Left ventricle myocardium superior (tissue), 1 donor: ENCODE data around the gene SMTNL2. TPM values are rescaled to one million over a fixed set of nuclear protein-coding genes. Genes with fewer than 3 reads are reported as not detected.

Experiments used
- ATAC-seq: fragments of 200-7000 bp; cut with Tn5 transposase; one replicate; pipeline ENCODE4 v1.9.1; 2020; ENCODE audit warnings: mild to moderate bottlenecking, moderate library complexity
- DNase-seq: peaks from one replicate; pipeline ENCODE4 v3.0.0-alpha.2; 2020
- intact Hi-C: fragments of 100-400 bp; cut with micrococcal nuclease; formaldehyde crosslinking; loops from one replicate; pipeline ENCODE4 v1.11.0; 2022
- total RNA-seq: library from RNA; stranded (reverse); fragmentation: NEBNext Ultra II Directional; extraction: Animal tissue kit (Norgen Biotek cat#: 25700); gene quantifications from one replicate; pipeline ENCODE4 v1.2.1, GENCODE V29; 2021
- donor health status: DM: no; HTN: yes; CAD: no; lungs with severe emphysema.

SMTNL2 gene
- total RNA-seq, 1 donor from 2014 or later, result 47.4 TPM

DNA sequence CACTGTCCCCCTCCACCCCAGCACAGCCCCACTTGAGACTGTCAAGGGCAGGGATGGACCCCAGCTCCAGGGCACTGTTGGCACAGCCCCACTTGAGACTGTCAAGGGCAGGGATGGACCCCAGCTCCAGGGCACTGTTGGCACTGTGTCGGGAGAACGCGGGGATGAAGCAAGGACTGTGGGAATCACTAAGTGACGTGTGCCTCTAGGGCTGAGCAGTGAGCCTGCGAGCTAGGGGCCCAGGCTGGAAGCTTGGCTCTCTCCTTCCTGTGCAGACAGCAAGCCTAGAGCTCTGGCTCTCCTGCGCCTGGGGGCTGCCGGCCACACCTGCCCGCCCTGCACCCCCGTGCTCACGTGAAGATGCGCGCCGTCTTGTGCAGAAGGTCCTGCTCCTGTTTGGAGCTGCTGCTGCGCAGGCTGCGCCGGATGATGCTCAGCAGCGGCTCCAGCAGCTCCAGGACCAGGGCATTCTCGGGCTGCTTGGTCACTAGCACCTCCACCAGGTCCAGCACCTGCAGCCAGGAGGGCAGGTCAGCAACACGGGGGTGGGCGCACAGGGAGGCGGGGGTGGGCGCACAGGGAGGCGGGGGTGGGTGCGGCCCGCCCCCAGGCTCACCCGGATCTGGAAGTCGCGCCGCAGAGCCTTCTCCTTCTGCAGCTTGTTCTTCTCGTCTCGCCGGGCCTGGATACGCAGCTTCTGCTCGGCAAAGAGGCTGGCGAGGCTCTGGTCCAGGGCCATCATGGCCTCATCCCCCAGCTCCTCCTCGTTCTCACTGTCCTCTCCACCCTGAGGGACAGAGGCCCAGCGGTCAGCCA lies 40.0 kb upstream of the SMTNL2 start:
- DNase-seq, result peak; percentile 18
- ATAC-seq, result no peak

DNA sequence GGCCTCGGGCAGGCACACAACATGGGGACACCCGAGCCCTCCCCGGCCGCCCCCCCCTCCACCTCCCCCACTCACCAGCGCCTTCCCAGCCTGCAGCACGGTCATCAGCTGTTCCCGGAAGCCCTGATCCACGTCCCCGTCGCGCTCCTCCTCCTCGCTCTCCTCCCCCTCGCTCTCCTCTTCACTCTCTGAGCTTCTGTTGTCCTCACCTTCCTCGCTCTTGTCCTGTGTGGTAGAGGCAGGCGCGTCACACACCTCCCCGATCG lies 39.4 kb upstream of the SMTNL2 start:
- ATAC-seq (no peak), DNase-seq (no peak)
- intact Hi-C loops, result no loop called here

More for the DNA sequence above, 40.0 kb upstream of the SMTNL2 start:
- intact Hi-C loops, result no loop called here

DNA sequence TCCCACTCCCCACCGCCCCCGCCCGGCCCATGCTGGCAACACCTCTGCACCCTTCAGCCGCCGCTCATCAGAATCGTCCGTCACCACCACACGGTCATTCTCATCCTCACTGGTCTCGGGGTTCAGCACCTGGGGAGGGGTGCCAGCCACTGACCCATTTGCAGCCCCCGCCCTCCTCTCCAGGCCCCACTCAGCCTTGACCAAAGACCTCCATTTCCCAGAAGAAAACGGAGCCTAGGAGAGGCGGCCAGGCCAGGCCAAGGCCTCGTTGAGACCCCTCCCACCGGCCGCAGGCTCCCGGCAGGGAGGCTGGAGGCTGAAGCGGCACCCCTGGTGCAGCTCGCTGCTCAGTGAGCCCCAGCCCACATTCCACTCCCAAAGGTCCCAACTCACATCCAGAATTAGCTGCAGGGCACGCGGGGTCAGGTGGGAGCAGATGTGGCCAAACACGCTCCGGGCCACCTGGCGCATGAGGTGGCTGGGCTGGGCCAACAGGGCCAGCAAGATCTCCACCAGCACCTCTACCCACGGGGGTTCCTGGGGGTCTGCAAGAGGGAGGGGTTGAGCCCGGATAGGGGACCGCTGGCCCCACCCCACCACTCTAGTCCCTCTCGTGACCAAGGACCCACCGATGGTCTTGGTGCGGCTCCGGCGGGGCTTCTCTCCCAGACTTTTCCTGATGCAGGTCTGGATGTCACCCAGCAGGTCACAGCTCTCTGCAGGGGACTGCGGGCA lies 38.9 kb upstream of the SMTNL2 start:
- peak; percentile 30 for DNase-seq
- ATAC-seq, result no peak
- intact Hi-C loops, result no loop called here

DNA sequence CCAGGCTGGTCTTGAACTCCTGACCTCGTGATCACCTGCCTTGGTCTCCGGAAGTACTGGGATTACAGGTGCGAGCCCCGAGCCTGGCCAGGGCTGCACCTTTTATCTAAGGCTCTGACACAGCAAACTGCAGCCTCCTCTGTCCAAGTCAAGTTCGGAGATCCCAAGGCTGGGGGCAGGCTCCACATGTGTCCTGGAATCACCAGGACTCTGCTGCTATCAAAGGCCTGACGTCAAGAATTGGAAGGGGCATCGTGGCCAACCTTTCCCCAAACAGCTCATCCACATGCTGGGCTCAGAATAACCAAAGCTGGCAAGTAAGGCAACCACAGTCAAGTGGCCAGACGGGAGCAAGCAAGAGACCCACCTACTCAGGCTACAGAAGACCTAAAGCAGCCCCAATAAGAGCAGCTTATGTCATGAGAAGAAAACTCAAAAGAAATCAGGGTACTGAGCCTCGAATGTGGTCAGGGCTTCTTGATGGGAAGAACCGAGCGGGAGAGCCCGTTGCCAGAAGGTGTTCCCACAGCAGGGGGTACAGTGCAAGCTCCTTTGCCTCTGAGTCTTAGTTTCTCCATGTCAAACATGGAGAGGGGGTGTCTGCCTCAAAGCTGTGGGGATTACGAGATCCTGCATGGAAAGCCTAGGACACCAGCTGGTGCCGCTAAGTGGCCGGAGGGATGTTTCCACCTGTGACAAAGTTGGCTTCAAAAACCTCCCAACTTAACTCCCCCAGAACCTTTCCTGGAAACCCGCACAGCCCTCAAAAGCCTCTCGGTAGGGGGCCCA lies 37.0 kb upstream of the SMTNL2 start:
- ATAC-seq (no peak), DNase-seq (no peak)
- intact Hi-C loops, result no loop called here

DNA sequence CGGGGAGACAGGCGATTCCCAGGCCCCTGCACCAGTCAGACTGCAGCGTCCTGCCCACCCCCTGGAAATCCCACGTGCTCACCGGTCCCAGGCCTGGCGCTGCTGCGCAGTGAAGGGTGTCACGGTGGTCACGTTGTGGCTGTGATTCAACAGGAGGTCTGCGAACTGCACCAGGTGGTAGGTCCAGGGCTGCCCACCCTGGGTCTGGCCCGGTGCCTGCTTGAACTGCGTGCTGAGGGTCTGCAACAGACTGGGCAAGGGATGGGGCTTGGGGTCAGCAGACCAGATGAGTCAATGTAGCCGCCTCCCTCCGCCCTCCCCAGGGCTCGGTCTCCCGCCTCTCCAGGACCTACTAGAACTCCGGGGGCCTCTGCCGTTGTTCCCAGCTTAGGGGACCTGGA lies 36.3 kb upstream of the SMTNL2 start:
- DNase-seq (no peak), ATAC-seq (no peak)
- intact Hi-C loops, result no loop called here

DNA sequence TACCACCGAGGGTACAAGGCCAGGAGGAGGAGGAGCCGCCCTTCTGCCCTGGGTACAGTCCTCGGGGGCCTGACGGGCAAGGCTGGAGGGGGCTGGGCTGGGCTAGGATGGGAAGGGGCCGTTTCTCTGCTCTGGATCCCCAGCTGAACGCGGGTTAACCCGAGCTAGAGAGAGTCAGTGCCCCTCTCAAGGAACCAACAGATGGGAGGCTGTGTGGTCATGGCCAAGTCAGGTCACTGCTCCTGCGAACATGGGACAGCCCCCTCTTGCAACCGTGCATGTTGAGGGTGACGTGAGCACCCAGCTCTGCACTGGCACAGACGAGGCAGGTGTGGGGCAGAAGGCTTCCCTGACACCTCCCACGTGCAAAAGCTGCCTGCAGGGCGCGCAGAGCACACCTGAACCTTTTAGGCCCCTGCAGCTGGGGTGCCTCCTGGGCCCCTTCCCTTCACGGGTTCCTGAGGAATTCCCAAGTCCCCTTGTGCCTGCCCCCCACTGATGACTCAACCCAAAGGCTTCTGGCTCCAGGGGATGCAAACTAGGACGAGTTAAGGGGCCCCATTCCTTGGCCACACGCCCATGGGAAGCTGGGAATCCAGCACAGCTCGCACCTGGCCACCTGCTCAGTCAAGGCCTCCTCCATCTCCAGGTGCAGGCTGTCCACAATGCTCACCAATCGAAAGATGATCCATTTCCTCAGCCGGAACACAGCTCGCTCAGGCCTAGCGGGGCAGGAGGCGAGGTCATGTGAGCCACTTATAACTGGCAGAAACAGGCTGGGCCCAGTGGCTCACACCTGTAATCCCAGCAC lies 35.4 kb upstream of the SMTNL2 start:
- DNase-seq, result no peak
- no peak for ATAC-seq
- intact Hi-C loops, result no loop called here

DNA sequence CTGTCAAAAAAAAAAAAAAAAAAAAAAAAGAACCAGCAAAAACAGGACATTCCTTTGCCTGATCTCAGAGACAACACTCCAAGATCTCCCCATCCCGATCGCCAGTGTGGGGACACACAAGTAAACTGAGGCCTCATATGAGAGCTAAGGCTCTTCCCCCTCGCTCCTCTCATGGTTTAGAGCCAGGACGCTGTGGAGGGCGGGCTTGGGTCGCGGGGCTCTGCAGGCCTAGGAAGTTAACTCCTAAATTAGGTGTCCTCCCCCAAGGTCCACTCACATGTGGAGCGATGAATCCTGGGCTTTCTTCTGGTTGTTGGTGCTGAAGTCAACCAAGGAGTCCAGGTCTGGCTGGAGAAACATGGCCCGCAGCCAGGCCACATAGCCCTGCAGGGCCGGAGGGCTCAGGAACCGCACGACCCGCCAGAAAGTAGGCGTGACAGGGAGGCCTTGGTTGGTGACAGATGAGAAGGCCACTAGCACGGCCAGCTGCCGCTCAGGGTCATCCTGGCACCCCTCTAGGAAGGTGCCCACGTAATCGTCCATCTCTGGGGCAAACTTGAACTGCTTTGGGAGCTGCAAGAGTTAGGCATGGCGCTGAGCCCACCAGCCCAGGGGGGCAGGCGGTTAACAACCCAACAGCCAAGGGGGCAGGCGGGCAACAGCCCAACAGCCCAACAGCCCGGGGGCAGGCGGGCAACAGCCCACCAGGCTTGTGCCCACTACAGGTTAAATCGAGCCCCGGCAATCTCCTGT lies 34.4 kb upstream of the SMTNL2 start:
- DNase-seq (no peak), ATAC-seq (no peak)
- intact Hi-C loops, result no loop called here

DNA sequence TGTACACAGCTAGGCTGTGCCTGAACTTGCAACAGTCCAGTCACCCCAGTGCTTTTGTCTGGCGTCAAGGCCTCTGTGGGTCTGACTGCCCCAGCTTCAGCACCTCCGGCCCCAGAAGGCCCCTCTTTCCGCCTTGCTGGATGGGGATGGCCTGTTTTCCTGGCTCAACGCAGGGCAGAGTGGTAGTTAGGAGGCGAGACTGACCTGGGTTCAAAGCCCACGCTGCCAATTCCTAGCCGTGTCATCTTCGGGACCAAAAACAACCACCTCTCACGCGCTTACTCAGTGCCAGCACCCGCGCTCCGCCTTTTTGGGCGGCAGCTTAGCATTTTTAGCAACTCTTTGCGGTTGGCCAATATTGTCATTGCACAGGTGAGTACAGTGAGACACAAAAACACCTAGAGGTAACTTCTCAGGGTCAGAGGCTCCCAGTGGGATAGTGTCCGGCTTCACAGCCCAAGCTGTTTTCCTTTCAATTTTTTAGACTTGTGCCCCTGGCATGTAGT lies 33.7 kb upstream of the SMTNL2 start:
- ATAC-seq (no peak), DNase-seq (no peak)
- intact Hi-C loops, result no loop called here

DNA sequence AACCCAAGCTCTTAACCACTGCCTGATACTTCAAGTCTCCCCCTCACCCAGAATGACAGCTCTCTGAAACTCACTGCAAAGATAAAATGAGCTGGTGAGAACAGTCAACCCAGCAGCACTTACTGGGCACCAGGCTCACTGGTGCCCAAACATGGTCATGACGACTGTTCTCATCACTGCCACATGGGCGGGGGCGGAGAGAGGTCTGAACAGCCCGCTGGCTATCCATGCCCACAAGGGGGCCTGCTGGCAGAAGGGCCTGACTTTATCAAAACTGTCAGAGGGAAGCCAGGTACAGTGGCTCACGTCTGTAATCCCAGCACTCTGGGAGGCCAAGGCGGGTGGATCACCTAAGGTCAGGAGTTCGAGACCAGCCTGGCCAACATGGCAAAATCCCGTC lies 33.2 kb upstream of the SMTNL2 start:
- no peak for ATAC-seq
- intact Hi-C loops, result no loop called here

DNA sequence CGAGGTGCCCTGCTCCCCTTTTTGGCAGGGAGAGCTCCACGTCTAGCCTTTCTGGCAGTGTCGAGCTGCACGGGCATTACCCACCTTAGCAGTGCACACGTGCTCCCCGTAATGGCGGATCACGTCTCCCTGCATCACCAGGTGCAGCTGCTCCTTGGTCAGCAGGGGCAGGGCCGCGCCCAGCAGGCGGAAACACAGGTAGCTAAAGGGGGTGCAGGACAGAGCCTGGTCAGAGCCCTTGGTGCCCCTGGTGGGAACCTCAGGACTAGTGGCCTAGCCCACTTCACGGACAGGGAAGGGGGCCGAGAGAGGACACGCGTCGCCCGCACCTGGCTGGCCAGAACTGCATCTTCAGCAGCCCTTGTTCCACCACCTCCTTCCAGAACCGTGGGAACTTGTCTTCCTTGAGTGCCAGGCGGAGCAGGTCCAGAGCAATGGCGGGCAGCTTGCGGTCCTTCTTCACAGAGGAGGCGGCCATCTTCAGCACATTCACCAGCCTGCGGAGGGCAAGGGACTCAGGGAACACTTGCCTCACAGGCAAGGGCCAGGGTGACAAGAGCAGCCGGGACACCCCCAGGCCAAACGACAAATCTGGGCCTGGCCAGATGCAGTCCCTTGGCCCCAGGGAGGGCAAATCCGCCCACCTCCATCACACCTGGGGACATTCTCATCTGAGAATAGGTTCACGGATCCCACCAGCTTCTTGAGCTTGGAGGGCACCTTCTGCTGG lies 32.4 kb upstream of the SMTNL2 start:
- ATAC-seq (no peak), DNase-seq (peak; percentile 29)
- intact Hi-C loops, result no loop called here

More for the DNA sequence above, 33.2 kb upstream of the SMTNL2 start:
- peak; percentile 26 for DNase-seq

DNA sequence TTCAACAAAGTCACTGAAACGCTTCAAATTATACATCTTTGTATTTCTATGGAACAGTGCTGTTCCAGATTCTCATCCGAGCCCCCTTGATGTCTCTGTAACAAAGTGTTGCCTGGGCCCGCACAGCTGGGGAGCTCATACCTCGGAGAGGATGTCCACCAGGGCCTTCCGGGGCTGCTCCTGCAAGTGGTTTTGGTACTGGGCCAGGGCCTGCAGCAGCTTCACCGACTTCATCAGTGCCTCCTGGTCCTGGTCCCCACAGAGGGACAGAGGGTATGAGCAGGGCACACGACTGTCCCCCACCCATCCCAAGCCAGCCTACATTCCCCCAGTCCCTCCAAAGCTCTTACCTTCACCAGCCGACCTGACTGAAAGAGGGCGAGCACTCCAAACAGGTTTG lies 30.7 kb upstream of the SMTNL2 start:
- intact Hi-C loops, result no loop called here
- DNase-seq (peak; percentile 26), ATAC-seq (no peak)

DNA sequence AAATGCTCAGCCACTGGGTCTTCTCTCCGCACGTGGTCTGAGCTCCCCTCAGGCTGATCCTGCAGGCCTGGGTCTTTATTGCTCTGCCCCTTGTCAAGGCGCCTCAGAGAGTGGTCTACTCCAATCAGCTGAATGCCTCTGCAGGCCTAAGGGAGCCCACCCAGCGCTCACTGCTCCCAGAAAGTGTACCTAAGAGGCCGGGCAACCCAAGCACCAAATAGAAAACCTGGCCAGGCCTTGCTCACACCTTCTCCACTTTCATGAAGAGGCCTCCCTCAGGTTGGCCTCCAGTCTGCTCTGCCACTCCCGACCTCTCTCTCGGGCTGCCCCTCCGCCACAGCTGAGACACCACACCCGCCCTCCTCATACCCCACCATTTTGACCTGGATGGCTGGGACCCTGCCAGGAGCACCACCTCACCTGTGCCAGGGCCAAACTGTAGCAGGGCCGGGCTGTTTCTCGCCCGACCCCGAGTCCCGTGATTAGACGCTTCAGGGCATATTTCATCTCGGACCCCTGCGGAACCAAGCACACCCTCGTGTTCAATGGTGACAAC lies 29.8 kb upstream of the SMTNL2 start:
- intact Hi-C loops, result no loop called here
- peak; percentile 24 for DNase-seq
- ATAC-seq, result peak; percentile 2

DNA sequence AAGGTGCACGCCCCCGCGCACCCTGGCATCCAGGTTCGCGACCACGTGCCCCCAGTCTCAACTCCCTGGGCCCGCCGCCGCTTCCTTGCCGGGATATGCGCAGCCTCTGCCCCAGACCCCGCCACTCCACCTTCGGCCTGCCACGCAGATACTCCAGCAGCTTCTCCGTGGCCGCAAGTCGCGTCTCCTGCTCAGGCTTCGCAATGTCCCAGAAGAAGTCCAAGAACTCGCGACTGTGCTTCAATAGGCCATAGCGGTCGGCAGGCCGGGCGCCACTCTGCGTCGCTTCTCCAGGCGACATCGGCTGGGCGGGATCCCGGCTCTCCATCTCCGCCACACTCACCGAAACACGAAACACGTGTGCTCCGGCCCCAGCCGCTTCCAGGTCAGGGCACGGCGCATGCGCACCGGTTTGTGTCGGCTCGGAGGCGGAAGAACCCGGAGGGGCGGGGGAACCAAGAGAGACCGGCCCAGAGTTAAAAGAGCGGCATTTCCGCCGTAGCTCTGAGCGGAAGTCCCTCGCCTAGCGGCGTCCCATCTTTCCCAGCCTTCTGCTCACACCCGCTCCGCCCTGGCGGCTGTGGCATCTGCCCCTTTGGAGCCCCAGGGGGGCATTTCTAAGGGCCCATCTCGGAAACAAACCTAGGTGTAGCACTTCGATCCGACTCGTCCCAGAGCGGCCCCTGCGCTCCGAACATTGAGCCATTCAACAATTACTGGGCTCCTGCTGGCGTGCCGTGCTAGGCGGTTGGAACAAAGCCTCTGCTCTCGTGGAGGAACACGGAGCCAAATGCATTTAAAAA lies 29.1 kb upstream of the SMTNL2 start, which contains the start of gene MYBBP1A:
MYBBP1A (minus strand) TSS at position 388 of the 803 bp plus-strand sequence; CDS start at position 328, 60 bp downstream.
- intact Hi-C loops, result no loop called here
- ATAC-seq, result peak; percentile 95
- peak; percentile 99 for DNase-seq

DNA sequence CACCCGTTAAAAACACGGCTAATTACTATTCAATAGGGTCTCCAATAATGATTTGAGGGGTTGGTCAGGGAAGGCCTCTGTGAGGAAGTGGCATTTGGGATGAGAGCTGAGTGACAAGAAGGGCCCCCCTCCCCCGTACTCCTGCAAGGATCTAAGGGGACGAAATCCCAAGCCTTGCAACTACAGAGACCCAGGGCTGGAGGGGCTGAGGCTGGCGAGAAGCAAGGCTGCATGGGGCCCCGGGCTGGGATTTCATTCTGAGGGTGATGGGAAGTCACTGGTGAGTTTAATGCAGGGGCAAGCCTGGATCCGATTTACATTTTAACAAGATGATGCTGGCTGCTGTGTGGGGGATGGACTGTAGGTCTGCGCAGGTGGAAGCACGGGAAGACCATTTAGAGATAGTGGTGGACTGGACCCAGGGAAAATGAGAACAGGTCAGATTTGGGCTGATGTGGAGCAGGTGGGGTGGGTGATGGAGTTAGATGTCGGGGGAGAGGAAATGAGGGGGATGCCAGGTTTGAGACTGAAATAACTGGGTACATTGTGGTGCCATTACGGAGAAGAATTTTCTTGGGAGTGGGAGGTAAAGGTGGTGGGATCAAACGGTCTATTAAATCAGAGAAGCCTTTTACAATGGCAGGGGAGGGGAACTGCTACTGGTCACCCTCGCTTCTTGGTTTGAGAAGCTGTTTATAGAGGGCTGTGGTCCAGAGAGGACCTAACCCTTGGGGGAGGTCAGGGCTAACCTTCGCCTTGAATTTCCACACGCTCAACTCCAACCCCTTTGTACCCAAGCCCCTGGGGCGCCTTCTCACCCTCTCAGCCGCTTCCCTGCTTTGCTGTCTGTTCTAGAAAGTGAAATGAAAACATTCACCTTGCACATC lies 28.2 kb upstream of the SMTNL2 start:
- ATAC-seq (no peak), DNase-seq (no peak)
- intact Hi-C loops, result no loop called here

DNA sequence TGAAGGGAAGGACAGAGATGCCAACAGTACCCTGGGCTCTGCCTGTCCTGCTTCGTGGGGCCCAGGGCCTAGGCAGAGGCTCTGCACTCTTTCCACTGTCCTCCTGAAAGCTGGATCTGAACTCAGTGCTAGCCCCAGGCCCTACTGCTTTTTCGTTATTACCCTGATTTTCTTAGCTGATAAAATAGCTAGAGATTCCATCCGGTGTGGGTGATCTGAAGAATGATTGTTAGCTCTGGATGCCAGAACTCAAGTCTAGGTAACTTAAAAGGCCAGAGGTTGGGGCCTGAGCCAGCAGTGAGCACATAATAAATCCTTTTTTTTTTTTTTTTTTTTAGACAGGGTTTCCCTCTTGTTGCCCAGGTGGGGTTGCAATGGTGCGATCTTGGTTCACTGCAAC lies 27.3 kb upstream of the SMTNL2 start:
- DNase-seq (no peak), ATAC-seq (no peak)
- intact Hi-C loops, result no loop called here
